Epithelial cell of esophagus (primary cell): Measurements from ENCODE around the gene SRA1.

ENCODE experiments used
- DNase-seq: peaks from one replicate; pipeline ENCODE4 v3.0.0; 2010; ENCODE audit warnings: low read depth
- H3K4me3 ChIP-seq: 2 replicates; pipeline ENCODE4 v1.5.1; 2011; ENCODE audit warnings: mild to moderate bottlenecking, low read length, control low read depth
- CTCF ChIP-seq: IDR thresholded peaks from 2 replicates; pipeline ENCODE4 v1.5.1; 2011; ENCODE audit warnings: low read depth, mild to moderate bottlenecking, low read length, control low read depth, inconsistent platforms; ENCODE audit not compliant: insufficient read depth; ENCODE audit errors: missing control alignments

SRA1 gene

GRCh38 chr5:140551872-140552271, 5.4 kb downstream of the SRA1 start:
- no peak for DNase-seq
- TF ChIP-seq CTCF, result no peak
- H3K4me3 ChIP-seq, result no peak overlapping the region

- no peak overlapping the region for H3K4me3 ChIP-seq
- DNase-seq, result no peak
- no peak for TF ChIP-seq CTCF
Observed at GRCh38 chr5:140550147-140551079, 6.9 kb downstream of the SRA1 start.

GRCh38 chr5:140549237-140550144, 7.8 kb downstream of the SRA1 start:
- DNase-seq, result peak; percentile 20
- no peak overlapping the region for H3K4me3 ChIP-seq
- TF ChIP-seq CTCF, result no peak

GRCh38 chr5:140548791-140549190, 8.5 kb downstream of the SRA1 start:
- DNase-seq, result no peak
- TF ChIP-seq CTCF, result no peak
- H3K4me3 ChIP-seq, result no peak overlapping the region

GRCh38 chr5:140548300-140548688, 9.0 kb downstream of the SRA1 start:
- H3K4me3 ChIP-seq, result peak overlapping the region; percentile 58
- no peak for TF ChIP-seq CTCF

GRCh38 chr5:140547508-140548299, 9.6 kb downstream of the SRA1 start, which contains the start of gene EIF4EBP3:
EIF4EBP3 (plus strand) TSS chr5:140547662; CDS start chr5:140547738, 76 bp downstream.
- peak; percentile 63 for TF ChIP-seq CTCF
- peak within 1 kb of the TSS; percentile 58 for H3K4me3 ChIP-seq
- peak; percentile 94 for DNase-seq

More at GRCh38 chr5:140548300-140548688, 9.0 kb downstream of the SRA1 start:
- no peak for DNase-seq
